CD4-positive, alpha-beta memory T cell (primary cell): ENCODE measurements around the gene DNAAF8. TPM values are rescaled to one million over a fixed set of nuclear protein-coding genes. Genes with fewer than 3 reads are reported as not detected.
A peak's percentile ranks its signal among the peaks of the same experiment; 100 is the strongest.

Experiments
- CTCF ChIA-PET: fragments of 350-600 bp; sonication (Branson Sonifier 250); formaldehyde crosslinking; loops from one replicate; lab custom pipeline; 2021; ENCODE audit warnings: inconsistent platforms; ENCODE audit not compliant: partially characterized antibody; lab: Charles Lee
- POLR2A ChIA-PET: fragments of 350-600 bp; sonication (Branson Sonifier 250); formaldehyde crosslinking; loops from one replicate; lab custom pipeline; 2021; ENCODE audit not compliant: partially characterized antibody; lab: Charles Lee
- DNase-seq, 5 donors: peaks; one replicate each; pipeline versions ENCODE4 v3.0.0 to v3.0.0-alpha.2; 2020 to 2022; ENCODE audit warnings: mixed read lengths in 1 of 5
- H3K27ac ChIP-seq: one replicate; pipeline ENCODE4 v1.7.0; 2013; ENCODE audit warnings: low read depth, low read length
- H3K27me3 ChIP-seq: 2 replicates; pipeline ENCODE4 v1.7.0; 2013; ENCODE audit warnings: mild to moderate bottlenecking, low read length, moderate library complexity; ENCODE audit not compliant: insufficient read depth
- H3K36me3 ChIP-seq: 2 replicates; pipeline ENCODE4 v1.7.0; 2013; ENCODE audit warnings: mild to moderate bottlenecking, low read length, moderate library complexity; ENCODE audit not compliant: insufficient read depth
- H3K4me1 ChIP-seq: 2 replicates; pipeline ENCODE4 v1.7.0; 2013; ENCODE audit warnings: mild to moderate bottlenecking, low read length, moderate library complexity; ENCODE audit not compliant: insufficient read depth
- H3K4me3 ChIP-seq, 2 donors: one replicate each; pipeline ENCODE4 v1.7.0; 2013; ENCODE audit warnings: low read length in 2 of 2, mild to moderate bottlenecking in 1 of 2
- H3K9me3 ChIP-seq, 2 donors: one replicate each; pipeline ENCODE4 v1.7.0; 2013; ENCODE audit warnings: low read length in 2 of 2, control low read depth in 1 of 2; ENCODE audit not compliant: control insufficient read depth in 1 of 2
- H3K27ac Mint-ChIP-seq, 7 donors: one replicate each; pipeline ENCODE4 v1.8.0; 2020 to 2021; ENCODE audit warnings: mixed read lengths in 7 of 7, mild to moderate bottlenecking in 6 of 7, inconsistent platforms in 3 of 7, moderate library complexity in 3 of 7
- H3K27me3 Mint-ChIP-seq, 2 donors: one replicate each; pipeline ENCODE4 v1.8.0; 2020 to 2021; ENCODE audit warnings: mixed read lengths in 2 of 2
- H3K36me3 Mint-ChIP-seq, 2 donors: one replicate each; pipeline ENCODE4 v1.8.0; 2020 to 2021; ENCODE audit warnings: mixed read lengths in 2 of 2, inconsistent platforms in 1 of 2, mild to moderate bottlenecking in 1 of 2
- H3K4me1 Mint-ChIP-seq, 4 donors: one replicate each; pipeline ENCODE4 v1.8.0; 2020 to 2021; ENCODE audit warnings: mixed read lengths in 4 of 4, mild to moderate bottlenecking in 1 of 4
- H3K4me3 Mint-ChIP-seq, 8 donors: one replicate each; pipeline ENCODE4 v1.8.0; 2020 to 2021; ENCODE audit warnings: mixed read lengths in 8 of 8, mild to moderate bottlenecking in 7 of 8, moderate library complexity in 6 of 8, inconsistent platforms in 3 of 8
- H3K9me3 Mint-ChIP-seq, 8 donors: one replicate each; pipeline ENCODE4 v1.8.0; 2020 to 2021; ENCODE audit warnings: mixed read lengths in 8 of 8, mild to moderate bottlenecking in 5 of 8, inconsistent platforms in 3 of 8, moderate library complexity in 1 of 8
- intact Hi-C: fragments of 100-400 bp; cut with micrococcal nuclease; formaldehyde crosslinking; loops from one replicate; pipeline ENCODE4 v1.15.1; 2023
- polyA plus RNA-seq, 2 donors: library from polyadenylated mRNA; unstranded; fragments of 300-500 nt; fragmentation: Illumina TruSeq; gene quantifications; one replicate each; pipeline ENCODE4 v1.2.3, GENCODE V29; 2021
- total RNA-seq, 2 experiments: library from RNA; stranded (reverse); gene quantifications; one replicate each; pipeline ENCODE4 v1.2.3, GENCODE V29; 2021

Gene DNAAF8
- total RNA-seq = under 1 TPM; 0.12 to 0.64 TPM
- under 1 TPM in 1 of 2 donors, not detected in 1; 0.11 TPM for polyA plus RNA-seq

DNA sequence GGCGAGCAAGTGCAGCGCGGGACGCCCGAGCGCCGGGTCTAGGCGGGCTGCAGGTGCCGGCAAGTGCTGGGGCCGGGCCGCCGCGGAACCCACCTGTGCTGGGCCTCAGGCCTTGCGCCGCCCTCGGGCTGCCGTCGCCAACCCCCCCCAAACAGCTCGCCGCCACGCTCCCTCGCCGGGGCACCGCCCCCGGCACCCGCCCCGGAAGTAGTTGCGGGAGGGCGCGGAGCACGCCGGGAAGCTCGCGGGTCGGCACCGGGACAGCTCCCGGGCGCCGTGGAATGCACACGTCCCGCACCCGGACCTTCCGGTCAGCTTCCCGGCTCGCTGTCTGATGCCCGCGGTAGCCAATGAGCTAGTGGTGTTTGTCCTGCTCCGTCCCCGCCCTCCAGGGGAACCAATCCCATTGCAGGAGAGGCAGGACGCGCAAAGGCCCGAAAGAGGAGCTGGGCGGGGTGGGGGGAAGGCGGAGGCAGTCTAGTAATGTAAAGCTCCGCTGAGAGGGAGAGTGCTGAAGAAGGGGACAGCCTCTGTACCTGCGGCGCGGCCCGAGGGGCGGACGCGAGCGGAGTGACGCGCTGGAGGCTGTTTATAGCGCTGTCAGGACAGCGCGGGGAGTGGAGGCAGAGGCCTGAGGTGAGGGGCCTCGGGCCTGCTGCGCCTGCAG is at the start of gene DNAAF8, which contains the start of gene ANKS3:
Gene DNAAF8, plus strand, starts transcription at position 475 of the 667 bp plus-strand sequence. CDS start 1,978 bp downstream, outside the sequence.
Gene ANKS3, minus strand, starts transcription at position 209 of the 667 bp plus-strand sequence. CDS start 4,122 bp downstream, outside the sequence.
- Histone ChIP-seq H3K36me3 (no peaks in the 10 kb centered on the region), H3K27ac (peak within 1 kb of the TSS; percentile 76), H3K4me3 (peak within 1 kb of the TSS; percentile 88 to 99), H3K4me1 (peaks cover 15% of the 10 kb centered on the region), H3K27me3 (no peaks in the 10 kb centered on the region), H3K9me3 (no peaks in the 10 kb centered on the region)
- DNase-seq = peak; percentile 76 to 84 (median 78)
- POLR2A ChIA-PET = interaction anchor here (0.8 to 2.9 kb wide), 27 partner anchors 9 to 461 kb away, joined by 3 to 72 read pairs (median 7); partner anchors contain the start of genes EEF2KMT, GLYR1, NAGPA and NUDT16L1
- H3K27me3 Mint-ChIP-seq = no peaks in the 10 kb centered on the region
- H3K9me3 Mint-ChIP-seq = no peaks in the 10 kb centered on the region
- peaks cover 11 to 30% (median 21%) of the 10 kb centered on the region in 4 donors for H3K4me1 Mint-ChIP-seq
- CTCF ChIA-PET = interaction anchor here (0.7 to 2.7 kb wide), 10 partner anchors 24 to 358 kb away, joined by 3 to 17 read pairs (median 3); partner anchors contain the start of genes MGRN1 and ROGDI
- peak within 1 kb of the TSS; percentile 90 to 96 (median 93) for H3K27ac Mint-ChIP-seq
- peak within 1 kb of the TSS; percentile 91 to 94 (median 92) for H3K4me3 Mint-ChIP-seq
- H3K36me3 Mint-ChIP-seq = peaks cover 0 to 17% of the 10 kb centered on the region in 2 donors
- intact Hi-C loops = loop anchor here (1.0 to 2.0 kb wide), 8 partner anchors 33 to 299 kb away; partner anchors contain the start of genes GLYR1, MGRN1, NAGPA and NUDT16L1

- POLR2A ChIA-PET = no interaction called here
- CTCF ChIA-PET = no interaction called here
- Mint-ChIP-seq H3K4me3 (no peak overlapping the region), H3K4me1 (no peaks in the 10 kb centered on the region), H3K27me3 (no peaks in the 10 kb centered on the region), H3K36me3 (peaks cover 7 to 21% of the 10 kb centered on the region in 2 donors), H3K9me3 (peaks cover 0 to 1% (median 0%) of the 10 kb centered on the region in 8 donors), H3K27ac (peak overlapping the region in 1 of 7 donors; percentile 29)
- Histone ChIP-seq H3K36me3 (peaks cover 15% of the 10 kb centered on the region), H3K4me1 (no peaks in the 10 kb centered on the region), H3K4me3 (no peak overlapping the region), H3K27me3 (no peaks in the 10 kb centered on the region), H3K9me3 (no peaks in the 10 kb centered on the region), H3K27ac (no peak overlapping the region)
- intact Hi-C loops = no loop called here
- no peak for DNase-seq
These were observed 49.6 kb upstream of the DNAAF8 start for GRCh38 chr16:4684763-4685162.

DNA sequence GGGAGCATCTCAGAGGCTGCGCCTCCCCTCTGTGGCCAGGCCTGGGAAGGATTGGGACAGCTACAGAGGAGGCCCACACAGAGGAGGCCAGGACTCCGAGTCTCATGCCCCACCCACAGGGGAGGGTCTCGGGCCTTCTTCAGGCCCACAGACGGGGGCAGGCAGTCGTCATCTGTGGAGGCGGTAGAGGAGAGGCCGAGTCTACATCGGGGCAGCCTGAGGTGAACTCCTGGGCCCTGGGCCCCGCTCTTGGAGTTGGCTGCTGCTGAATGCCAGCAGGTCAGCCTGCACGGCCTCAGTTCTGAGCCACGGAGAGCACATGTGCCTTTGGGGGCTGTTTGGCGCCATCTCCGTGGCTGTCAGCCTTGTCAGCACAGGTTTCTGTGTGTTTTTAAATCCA is 49.0 kb upstream of the DNAAF8 start:
- no peak for DNase-seq
- Histone ChIP-seq H3K27me3 (no peaks in the 10 kb centered on the region), H3K4me1 (no peaks in the 10 kb centered on the region), H3K36me3 (peaks cover 15% of the 10 kb centered on the region), H3K27ac (no peak overlapping the region), H3K4me3 (no peak overlapping the region), H3K9me3 (no peaks in the 10 kb centered on the region)
- H3K36me3 Mint-ChIP-seq = peaks cover 7 to 21% of the 10 kb centered on the region in 2 donors
- intact Hi-C loops = no loop called here
- H3K27me3 Mint-ChIP-seq = no peaks in the 10 kb centered on the region
- H3K4me1 Mint-ChIP-seq = no peaks in the 10 kb centered on the region
- H3K9me3 Mint-ChIP-seq = peaks cover 0 to 1% (median 0%) of the 10 kb centered on the region in 8 donors
- CTCF ChIA-PET = no interaction called here
- H3K27ac Mint-ChIP-seq = peak overlapping the region in 2 of 7 donors; percentile 13 to 29
- POLR2A ChIA-PET = no interaction called here
- H3K4me3 Mint-ChIP-seq = no peak overlapping the region

GRCh38 chr16:4685776-4686496 is 48.4 kb upstream of the DNAAF8 start:
- Histone ChIP-seq H3K4me3 (no peak overlapping the region), H3K9me3 (no peaks in the 10 kb centered on the region), H3K36me3 (peaks cover 15% of the 10 kb centered on the region), H3K4me1 (no peaks in the 10 kb centered on the region), H3K27me3 (no peaks in the 10 kb centered on the region), H3K27ac (no peak overlapping the region)
- ChIA-PET POLR2A (interaction anchor here (0.8 kb wide), 2 partner anchors 10 to 16 kb away, joined by 3 read pairs; no protein-coding TSS in a partner anchor), CTCF (no interaction called here)
- Mint-ChIP-seq H3K4me1 (peaks cover 0 to 2% (median 0%) of the 10 kb centered on the region in 4 donors), H3K36me3 (peaks cover 7 to 19% of the 10 kb centered on the region in 2 donors), H3K27ac (peak overlapping the region in 1 of 7 donors; percentile 13), H3K27me3 (no peaks in the 10 kb centered on the region), H3K9me3 (peaks cover 0 to 1% (median 0%) of the 10 kb centered on the region in 8 donors), H3K4me3 (no peak overlapping the region)
- no peak for DNase-seq
- intact Hi-C loops = no loop called here

- H3K36me3 Mint-ChIP-seq = peaks cover 4 to 17% of the 10 kb centered on the region in 2 donors
- H3K4me1 Mint-ChIP-seq = peaks cover 0 to 2% (median under 1%) of the 10 kb centered on the region in 4 donors
- no peak overlapping the region for H3K4me3 ChIP-seq
- ChIA-PET CTCF (no interaction called here), POLR2A (interaction anchor here (0.8 kb wide), 2 partner anchors 9 to 17 kb away, joined by 3 read pairs; no protein-coding TSS in a partner anchor)
- no peak for DNase-seq
- no peaks in the 10 kb centered on the region for H3K27me3 Mint-ChIP-seq
- H3K9me3 Mint-ChIP-seq = peaks cover 0 to 1% (median 0%) of the 10 kb centered on the region in 8 donors
- no peaks in the 10 kb centered on the region for H3K9me3 ChIP-seq
- intact Hi-C loops = no loop called here
- no peaks in the 10 kb centered on the region for H3K27me3 ChIP-seq
- no peaks in the 10 kb centered on the region for H3K4me1 ChIP-seq
- H3K27ac ChIP-seq = no peak overlapping the region
- H3K27ac Mint-ChIP-seq = no peak overlapping the region
- H3K4me3 Mint-ChIP-seq = no peak overlapping the region
- peaks cover 15% of the 10 kb centered on the region for H3K36me3 ChIP-seq
These were observed 47.7 kb upstream of the DNAAF8 start for GRCh38 chr16:4686497-4687210.

- H3K36me3 Mint-ChIP-seq = peaks cover 2 to 14% of the 10 kb centered on the region in 2 donors
- Histone ChIP-seq H3K4me1 (peaks cover 3% of the 10 kb centered on the region), H3K36me3 (peaks cover 15% of the 10 kb centered on the region), H3K27ac (no peak overlapping the region), H3K27me3 (no peaks in the 10 kb centered on the region), H3K9me3 (no peaks in the 10 kb centered on the region), H3K4me3 (no peak overlapping the region)
- peaks cover 0 to 1% (median 0%) of the 10 kb centered on the region in 8 donors for H3K9me3 Mint-ChIP-seq
- CTCF ChIA-PET = no interaction called here
- no peaks in the 10 kb centered on the region for H3K27me3 Mint-ChIP-seq
- peaks cover 2 to 4% (median 3%) of the 10 kb centered on the region in 4 donors for H3K4me1 Mint-ChIP-seq
- POLR2A ChIA-PET = no interaction called here
- intact Hi-C loops = no loop called here
- no peak overlapping the region for H3K4me3 Mint-ChIP-seq
- DNase-seq = no peak
- H3K27ac Mint-ChIP-seq = peak overlapping the region in 1 of 7 donors; percentile 70
These were observed 46.9 kb upstream of the DNAAF8 start for GRCh38 chr16:4687416-4687815.
